H9 (cell line): Measurements from ENCODE around the gene LIPK. TPM values are rescaled to one million over a fixed set of nuclear protein-coding genes. Genes with fewer than 3 reads are reported as not detected.

Source experiments
- DNase-seq: peaks from one replicate; pipeline ENCODE4 v3.0.0-alpha.2; 2017
- H2AFZ ChIP-seq: one replicate; pipeline ENCODE4 v1.6.1; 2013; ENCODE audit warnings: mild to moderate bottlenecking, low read length, control low read depth, moderate library complexity
- H2AK5ac ChIP-seq: 2 replicates; pipeline ENCODE4 v1.6.1; 2013; ENCODE audit warnings: low read length, control low read depth, mixed read lengths; ENCODE audit not compliant: insufficient read length
- H2BK120ac ChIP-seq: one replicate; pipeline ENCODE4 v1.6.1; 2013; ENCODE audit warnings: low read depth, mild to moderate bottlenecking, low read length, control low read depth, inconsistent platforms; ENCODE audit not compliant: poor library complexity, severe bottlenecking
- H2BK12ac ChIP-seq: 2 replicates; pipeline ENCODE4 v1.6.1; 2013; ENCODE audit warnings: low read length, control low read depth, mixed read lengths, low read depth; ENCODE audit not compliant: insufficient read length
- H2BK15ac ChIP-seq: 2 replicates; pipeline ENCODE4 v1.6.1; 2013; ENCODE audit warnings: low read depth, low read length, control low read depth
- H2BK20ac ChIP-seq: one replicate; pipeline ENCODE4 v1.6.1; 2013; ENCODE audit warnings: low read depth, mild to moderate bottlenecking, low read length, control low read depth, inconsistent platforms; ENCODE audit not compliant: poor library complexity, severe bottlenecking
- H2BK5ac ChIP-seq: 2 replicates; pipeline ENCODE4 v1.6.1; 2013; ENCODE audit warnings: low read length, control low read depth, mixed read lengths; ENCODE audit not compliant: insufficient read length
- H3K14ac ChIP-seq: 2 replicates; pipeline ENCODE4 v1.6.1; 2013; ENCODE audit warnings: low read length, control low read depth; ENCODE audit not compliant: insufficient read depth
- H3K18ac ChIP-seq: 2 replicates; pipeline ENCODE4 v1.6.1; 2013; ENCODE audit warnings: low read depth, mild to moderate bottlenecking, mixed read lengths, low read length, control low read depth; ENCODE audit not compliant: insufficient read length
- H3K23ac ChIP-seq: 2 replicates; pipeline ENCODE4 v1.6.1; 2013; ENCODE audit warnings: low read length, control low read depth, mixed read lengths, low read depth; ENCODE audit not compliant: insufficient read length
- H3K23me2 ChIP-seq: 2 replicates; pipeline ENCODE4 v1.6.1; 2013; ENCODE audit warnings: low read depth, mild to moderate bottlenecking, mixed read lengths, low read length, control low read depth; ENCODE audit not compliant: insufficient read length, poor library complexity, severe bottlenecking
- H3K27ac ChIP-seq: 2 replicates; pipeline ENCODE4 v1.5.1; 2013; ENCODE audit warnings: low read length, control low read depth, mixed read lengths, low read depth; ENCODE audit not compliant: insufficient read length
- H3K27me3 ChIP-seq: 2 replicates; pipeline ENCODE4 v1.6.1; 2013; ENCODE audit warnings: low read length, control low read depth, inconsistent platforms; ENCODE audit not compliant: insufficient read depth
- H3K4ac ChIP-seq: 2 replicates; pipeline ENCODE4 v1.6.1; 2013; ENCODE audit warnings: low read depth, mild to moderate bottlenecking, control low read depth, inconsistent platforms, low read length, moderate library complexity
- H3K4me1 ChIP-seq: 2 replicates; pipeline ENCODE4 v1.6.1; 2013; ENCODE audit warnings: low read length, control low read depth, inconsistent platforms; ENCODE audit not compliant: insufficient read depth
- H3K4me2 ChIP-seq: 2 replicates; pipeline ENCODE4 v1.6.1; 2013; ENCODE audit warnings: low read length, control low read depth, mixed read lengths; ENCODE audit not compliant: insufficient read length, insufficient read depth
- H3K56ac ChIP-seq: 2 replicates; pipeline ENCODE4 v1.6.1; 2013; ENCODE audit warnings: low read depth, mild to moderate bottlenecking, mixed read lengths, low read length, control low read depth; ENCODE audit not compliant: insufficient read length
- H3K79me1 ChIP-seq: 2 replicates; pipeline ENCODE4 v1.6.1; 2013; ENCODE audit warnings: low read depth, mild to moderate bottlenecking, moderate library complexity, low read length, control low read depth, inconsistent platforms; ENCODE audit not compliant: insufficient read depth, poor library complexity, severe bottlenecking
- H3K79me2 ChIP-seq: 2 replicates; pipeline ENCODE4 v1.6.1; 2013; ENCODE audit warnings: low read length, control low read depth, inconsistent platforms; ENCODE audit not compliant: insufficient read depth
- H3K9ac ChIP-seq: 2 replicates; pipeline ENCODE4 v1.6.1; 2013; ENCODE audit warnings: low read length, control low read depth, mixed read lengths; ENCODE audit not compliant: insufficient read length; ENCODE audit errors: extremely low read depth
- H3K9me3 ChIP-seq: one replicate; pipeline ENCODE4 v1.6.1; 2013; ENCODE audit warnings: low read depth, low read length, inconsistent platforms; ENCODE audit not compliant: control insufficient read depth
- H3T11ph ChIP-seq: one replicate; pipeline ENCODE4 v1.6.1; 2013; ENCODE audit warnings: mild to moderate bottlenecking, low read length, control low read depth, inconsistent platforms
- H4K20me1 ChIP-seq: one replicate; pipeline ENCODE4 v1.6.1; 2013; ENCODE audit not compliant: control insufficient read depth, insufficient read length, insufficient read depth
- H4K5ac ChIP-seq: 2 replicates; pipeline ENCODE4 v1.6.1; 2013; ENCODE audit warnings: low read depth, mild to moderate bottlenecking, mixed read lengths, low read length, control low read depth; ENCODE audit not compliant: insufficient read length
- H4K8ac ChIP-seq: replicated peaks from 2 replicates; pipeline ENCODE4 v1.6.1; 2013; ENCODE audit warnings: low read length, control low read depth, mixed read lengths, low read depth; ENCODE audit not compliant: insufficient read length
- H4K91ac ChIP-seq: 2 replicates; pipeline ENCODE4 v1.6.1; 2013; ENCODE audit warnings: low read depth, mild to moderate bottlenecking, moderate library complexity, mixed read lengths, low read length, control low read depth; ENCODE audit not compliant: insufficient read length
- H3K27ac Mint-ChIP-seq, 3 experiments: 2 replicates in 2 of 3; 3 replicates in 1 of 3; pipeline ENCODE4 v1.8.0; 2020 to 2021; ENCODE audit warnings: mixed read lengths in 3 of 3, mild to moderate bottlenecking in 1 of 3, moderate library complexity in 1 of 3
- H3K27me3 Mint-ChIP-seq: 2 replicates; pipeline ENCODE4 v1.8.0; 2021; ENCODE audit warnings: low read depth, mild to moderate bottlenecking, moderate library complexity, mixed read lengths
- H3K36me3 Mint-ChIP-seq, 3 experiments: 2 replicates in 2 of 3; 3 replicates in 1 of 3; pipeline ENCODE4 v1.8.0; 2020 to 2021; ENCODE audit warnings: low read depth in 3 of 3, mixed read lengths in 3 of 3; ENCODE audit not compliant: insufficient read depth in 1 of 3
- H3K4me1 Mint-ChIP-seq, 2 experiments: 2 replicates each; pipeline ENCODE4 v1.8.0; 2020; ENCODE audit warnings: mixed read lengths in 2 of 2
- H3K4me3 Mint-ChIP-seq, 2 experiments: 2 replicates in 1 of 2; 3 replicates in 1 of 2; pipeline ENCODE4 v1.8.0; 2020 to 2021; ENCODE audit warnings: mild to moderate bottlenecking in 2 of 2, mixed read lengths in 2 of 2, moderate library complexity in 1 of 2
- H3K9me3 Mint-ChIP-seq, 2 experiments: 2 replicates in 1 of 2; 3 replicates in 1 of 2; pipeline ENCODE4 v1.8.0; 2020; ENCODE audit warnings: mild to moderate bottlenecking in 2 of 2, mixed read lengths in 2 of 2, moderate library complexity in 1 of 2
- WGBS: extraction: QIAGEN DNeasy Blood & Tissue Kit; methylation state at CpG from one replicate; pipeline ENCODE4 v1.1.7; 2013; ENCODE audit warnings: missing lambda C conversion rate, low lambda C conversion rate, mixed read lengths; ENCODE audit not compliant: insufficient read length; ENCODE audit errors: extremely low coverage; 5-methylcytosine and 5-hydroxymethylcytosine counted together
- total RNA-seq: library from RNA; stranded (reverse); gene quantifications from 2 replicates; pipeline ENCODE4 v1.2.1, GENCODE V29; 2021
- TF ChIP-seq, protein P1 (sequence below): fragments of 200-600 bp; sonication (generic); conservative IDR thresholded peaks from 3 replicates; pipeline ENCODE4 v1.8.0; 2021; ENCODE audit warnings: antibody characterized with exemption, mild to moderate bottlenecking

LIPK gene
- total RNA-seq, 1 experiment from 2014 or later = not detected

DNA sequence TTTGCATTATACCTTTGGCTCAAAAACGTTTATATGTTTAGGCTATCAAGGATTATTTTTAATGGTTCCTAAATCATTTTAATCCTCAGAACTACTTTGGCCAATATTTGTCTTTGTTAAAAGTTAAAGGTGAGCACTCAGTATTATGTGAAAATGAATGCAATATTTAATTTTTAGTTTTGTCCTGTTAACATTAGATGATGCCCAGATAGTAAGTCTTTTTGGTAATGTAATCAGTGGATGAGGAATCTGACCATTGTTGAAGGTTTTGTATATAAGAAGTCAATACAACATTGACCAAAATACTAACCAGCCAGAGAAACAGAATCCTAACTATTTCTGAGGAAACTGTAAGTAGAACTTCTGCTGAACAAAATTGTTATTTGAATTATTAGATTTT lies 41.9 kb upstream of the LIPK start, which contains the start of gene LIPF:
Gene LIPF, plus strand, starts transcription at position 301 of the 400 bp plus-strand sequence. CDS start 2,856 bp downstream, outside the sequence.
- Histone ChIP-seq H3K23me2 (no peaks in the 10 kb centered on the region), H4K5ac (no peak within 1 kb of the TSS), H2BK5ac (no peak within 1 kb of the TSS), H3K79me1 (no peaks in the 10 kb centered on the region), H2BK20ac (no peak within 1 kb of the TSS), H3T11ph (no peak within 1 kb of the TSS), H2AFZ (no peak within 1 kb of the TSS), H3K9me3 (no peaks in the 10 kb centered on the region), H3K4ac (no peak within 1 kb of the TSS), H3K27ac (no peak within 1 kb of the TSS), H3K79me2 (no peaks in the 10 kb centered on the region), H2BK15ac (no peak within 1 kb of the TSS), H2BK12ac (no peak within 1 kb of the TSS), H3K4me2 (no peak within 1 kb of the TSS), H3K23ac (no peak within 1 kb of the TSS), H3K56ac (no peak within 1 kb of the TSS), H4K8ac (no peak within 1 kb of the TSS), H2BK120ac (no peak within 1 kb of the TSS), H3K4me1 (no peaks in the 10 kb centered on the region), H3K9ac (no peak within 1 kb of the TSS), H3K18ac (no peak within 1 kb of the TSS), H4K20me1 (no peaks in the 10 kb centered on the region), H2AK5ac (no peak within 1 kb of the TSS), H4K91ac (no peak within 1 kb of the TSS), H3K27me3 (no peaks in the 10 kb centered on the region), H3K14ac (no peak within 1 kb of the TSS)
- Mint-ChIP-seq H3K27me3 (peaks cover 4% of the 10 kb centered on the region; the same call in 1 of the 2 replicates), H3K9me3 (peaks cover 0 to 3% of the 10 kb centered on the region in 2 experiments; a peak in 1 of 5 replicates), H3K4me3 (no peak within 1 kb of the TSS), H3K27ac (no peak within 1 kb of the TSS), H3K4me1 (no peaks in the 10 kb centered on the region), H3K36me3 (no peaks in the 10 kb centered on the region)
- no peak for DNase-seq
- no CpG with 5 or more reads among the region's 1 CpG for WGBS
- TF ChIP-seq, protein P1, sequence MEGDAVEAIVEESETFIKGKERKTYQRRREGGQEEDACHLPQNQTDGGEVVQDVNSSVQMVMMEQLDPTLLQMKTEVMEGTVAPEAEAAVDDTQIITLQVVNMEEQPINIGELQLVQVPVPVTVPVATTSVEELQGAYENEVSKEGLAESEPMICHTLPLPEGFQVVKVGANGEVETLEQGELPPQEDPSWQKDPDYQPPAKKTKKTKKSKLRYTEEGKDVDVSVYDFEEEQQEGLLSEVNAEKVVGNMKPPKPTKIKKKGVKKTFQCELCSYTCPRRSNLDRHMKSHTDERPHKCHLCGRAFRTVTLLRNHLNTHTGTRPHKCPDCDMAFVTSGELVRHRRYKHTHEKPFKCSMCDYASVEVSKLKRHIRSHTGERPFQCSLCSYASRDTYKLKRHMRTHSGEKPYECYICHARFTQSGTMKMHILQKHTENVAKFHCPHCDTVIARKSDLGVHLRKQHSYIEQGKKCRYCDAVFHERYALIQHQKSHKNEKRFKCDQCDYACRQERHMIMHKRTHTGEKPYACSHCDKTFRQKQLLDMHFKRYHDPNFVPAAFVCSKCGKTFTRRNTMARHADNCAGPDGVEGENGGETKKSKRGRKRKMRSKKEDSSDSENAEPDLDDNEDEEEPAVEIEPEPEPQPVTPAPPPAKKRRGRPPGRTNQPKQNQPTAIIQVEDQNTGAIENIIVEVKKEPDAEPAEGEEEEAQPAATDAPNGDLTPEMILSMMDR = no peak
